DND-41 (cell line): ENCODE data around the gene NSUN5.
"Not testable (repeated sequence)": the region's sequence is repeated elsewhere in the genome, so short reads cannot be mapped to it uniquely, and the experiment has no call there.

Experiments
- EZH2 ChIP-seq: IDR thresholded peaks from 3 replicates; pipeline ENCODE4 v1.6.1; 2012; ENCODE audit warnings: borderline replicate concordance, low read depth, mild to moderate bottlenecking, moderate library complexity, low read length, inconsistent platforms; ENCODE audit not compliant: severe bottlenecking
- TF ChIP-seq, protein P1 (sequence below): IDR thresholded peaks from 2 replicates; pipeline ENCODE4 v1.5.1; 2012; ENCODE audit warnings: borderline replicate concordance, low read length, moderate library complexity, mild to moderate bottlenecking; ENCODE audit not compliant: poor library complexity, severe bottlenecking; ENCODE audit errors: extremely low read depth

DNA sequence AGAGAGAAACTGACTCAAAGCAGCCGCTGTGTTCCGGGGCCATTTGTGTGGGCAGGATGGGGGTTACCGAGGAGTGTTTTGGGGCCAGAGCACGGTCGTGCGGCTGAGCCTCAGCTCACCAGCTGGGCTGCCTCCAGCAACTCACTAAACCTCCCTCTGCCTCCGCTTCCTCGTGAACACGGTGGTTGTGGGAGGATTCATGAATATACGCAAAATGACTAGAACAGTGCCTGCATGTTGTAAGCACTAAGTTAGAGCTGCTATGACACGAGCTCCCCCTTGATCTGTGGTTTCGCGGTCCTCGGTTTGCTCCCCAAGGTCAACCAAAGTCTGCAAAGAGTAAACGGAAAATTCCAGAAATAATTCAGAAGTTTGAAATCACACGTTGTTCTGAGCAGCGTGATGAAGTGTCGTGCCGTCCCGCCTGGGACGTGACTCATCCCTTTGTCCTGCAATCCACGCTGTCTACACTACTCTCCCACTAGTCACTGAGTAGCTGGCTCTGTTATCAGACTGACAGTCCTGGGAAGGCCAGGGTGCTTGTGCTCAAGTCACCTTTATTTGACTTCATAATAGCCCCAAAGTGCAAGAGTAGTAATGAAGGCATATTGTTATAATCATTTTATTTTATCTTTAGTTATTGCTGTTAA lies 41.8 kb downstream of the NSUN5 start:
- TF ChIP-seq, protein P1, sequence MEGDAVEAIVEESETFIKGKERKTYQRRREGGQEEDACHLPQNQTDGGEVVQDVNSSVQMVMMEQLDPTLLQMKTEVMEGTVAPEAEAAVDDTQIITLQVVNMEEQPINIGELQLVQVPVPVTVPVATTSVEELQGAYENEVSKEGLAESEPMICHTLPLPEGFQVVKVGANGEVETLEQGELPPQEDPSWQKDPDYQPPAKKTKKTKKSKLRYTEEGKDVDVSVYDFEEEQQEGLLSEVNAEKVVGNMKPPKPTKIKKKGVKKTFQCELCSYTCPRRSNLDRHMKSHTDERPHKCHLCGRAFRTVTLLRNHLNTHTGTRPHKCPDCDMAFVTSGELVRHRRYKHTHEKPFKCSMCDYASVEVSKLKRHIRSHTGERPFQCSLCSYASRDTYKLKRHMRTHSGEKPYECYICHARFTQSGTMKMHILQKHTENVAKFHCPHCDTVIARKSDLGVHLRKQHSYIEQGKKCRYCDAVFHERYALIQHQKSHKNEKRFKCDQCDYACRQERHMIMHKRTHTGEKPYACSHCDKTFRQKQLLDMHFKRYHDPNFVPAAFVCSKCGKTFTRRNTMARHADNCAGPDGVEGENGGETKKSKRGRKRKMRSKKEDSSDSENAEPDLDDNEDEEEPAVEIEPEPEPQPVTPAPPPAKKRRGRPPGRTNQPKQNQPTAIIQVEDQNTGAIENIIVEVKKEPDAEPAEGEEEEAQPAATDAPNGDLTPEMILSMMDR = not testable (repeated sequence)
- not testable (repeated sequence) for TF ChIP-seq EZH2
